Stimulated activated CD8-positive, alpha-beta memory T cell treated with anti-CD3 and anti-CD28 coated beads, Interleukin-15, amount 100 ng/mL, for 48 hours (primary cell): ENCODE measurements around the gene ARHGAP42.
"Not testable (repeated sequence)": the region's sequence is repeated elsewhere in the genome, so short reads cannot be mapped to it uniquely, and the experiment has no call there.

Experiments used
- DNase-seq, 2 donors: peaks; one replicate each; pipeline ENCODE4 v3.0.0-alpha.2; 2020; ENCODE audit warnings: low read depth in 2 of 2

ARHGAP42 gene

GRCh38 chr11:100687054-100687629 lies at the start of gene ARHGAP42:
Gene ARHGAP42 (plus strand): TSS chr11:100687288. CDS start chr11:100687679, 391 bp downstream.
- DNase-seq = peak in 1 of 2 donors; percentile 26

DNA sequence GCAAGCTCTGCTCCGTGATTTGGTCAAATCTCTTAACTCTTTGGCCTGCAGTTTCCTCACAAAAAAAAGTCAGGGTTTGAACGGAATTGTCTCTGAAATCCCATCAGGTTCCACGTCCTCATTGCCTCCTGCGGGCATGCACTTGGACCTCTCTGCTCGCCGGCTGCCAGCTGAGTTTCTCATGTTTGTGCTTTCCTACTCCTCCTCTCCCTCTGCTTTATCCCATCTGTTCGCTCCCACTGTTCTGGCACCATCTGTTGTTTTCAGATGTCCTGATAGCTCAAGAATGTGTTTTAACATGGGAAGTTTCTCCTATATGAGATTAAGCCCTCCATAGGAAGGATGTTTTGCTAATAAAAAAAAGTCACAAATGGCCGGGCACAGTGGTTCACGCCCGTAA lies 49.4 kb upstream of the ARHGAP42 start:
- DNase-seq = no peak

GRCh38 chr11:100638648-100639047 lies 48.4 kb upstream of the ARHGAP42 start:
- DNase-seq = no peak

DNA sequence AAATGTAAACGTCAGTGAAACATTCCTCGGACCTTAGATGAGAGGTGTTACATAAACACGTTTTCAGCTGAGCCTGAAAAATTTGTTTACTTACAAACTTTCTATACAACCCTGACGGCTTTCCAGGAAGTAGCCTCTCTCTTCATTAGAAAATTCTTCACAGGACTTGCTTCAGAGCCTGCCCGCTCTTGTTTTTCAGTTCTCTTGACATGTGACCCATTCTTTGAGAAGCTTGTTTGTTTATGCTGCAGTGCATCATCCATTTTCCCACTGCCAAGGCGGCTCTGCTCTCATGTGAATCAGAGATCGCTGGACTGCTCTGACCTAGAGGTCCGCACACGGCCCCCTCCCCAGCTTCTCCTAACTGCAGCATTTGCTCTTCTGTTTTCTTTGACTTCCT lies 47.9 kb upstream of the ARHGAP42 start:
- DNase-seq = no peak

- DNase-seq = no peak
Measured at GRCh38 chr11:100640071-100640470, 47.0 kb upstream of the ARHGAP42 start.

- no peak for DNase-seq
Measured at GRCh38 chr11:100640646-100641045, 46.4 kb upstream of the ARHGAP42 start.

DNA sequence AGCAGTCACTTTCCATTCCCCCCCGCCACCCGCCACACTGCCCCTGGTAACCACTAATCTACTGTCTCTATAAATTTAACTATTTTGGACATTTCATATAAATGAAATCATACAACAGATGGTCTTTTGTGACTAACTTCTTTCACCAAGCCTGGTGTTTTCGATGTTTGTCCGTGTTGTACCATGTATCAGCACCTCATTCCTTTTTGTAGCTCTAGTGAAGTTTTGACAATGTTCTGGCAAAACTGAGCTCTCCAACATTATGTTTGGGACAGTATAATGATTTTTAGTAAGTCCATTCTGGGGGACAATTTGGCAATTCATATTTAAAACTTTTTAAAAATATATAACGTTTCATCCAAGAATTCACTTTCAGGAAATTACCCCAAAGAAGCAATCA lies 45.6 kb upstream of the ARHGAP42 start:
- no peak for DNase-seq

GRCh38 chr11:100646545-100646944 lies 40.5 kb upstream of the ARHGAP42 start:
- DNase-seq = no peak

DNA sequence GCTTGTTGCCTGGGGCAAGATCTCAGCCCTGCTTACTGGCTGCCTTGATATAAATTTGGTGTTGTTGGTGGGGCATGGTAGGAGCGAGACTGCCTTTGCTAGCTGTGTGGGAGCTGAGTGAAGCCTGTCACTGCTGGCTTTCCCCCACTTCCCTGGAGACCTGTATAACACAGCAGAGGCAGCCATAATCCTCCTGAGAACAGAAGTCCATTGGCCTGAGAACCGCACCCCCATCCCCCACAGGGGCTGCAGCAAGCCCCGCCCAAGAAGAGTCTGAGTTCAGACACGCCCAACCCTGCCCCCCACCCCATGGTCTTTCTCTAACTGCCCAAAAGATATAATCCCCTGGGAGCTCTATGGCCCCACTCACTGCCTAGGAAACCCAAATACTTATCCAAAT lies 39.2 kb upstream of the ARHGAP42 start:
- DNase-seq = no peak

- DNase-seq = no peak
Measured at GRCh38 chr11:100663583-100663982, 23.5 kb upstream of the ARHGAP42 start.

GRCh38 chr11:100663996-100664395 lies 23.1 kb upstream of the ARHGAP42 start:
- DNase-seq = no peak

- DNase-seq = not testable (repeated sequence)
Measured at GRCh38 chr11:100666816-100667215, 20.3 kb upstream of the ARHGAP42 start.

GRCh38 chr11:100667449-100667848 lies 19.6 kb upstream of the ARHGAP42 start:
- no peak for DNase-seq

DNA sequence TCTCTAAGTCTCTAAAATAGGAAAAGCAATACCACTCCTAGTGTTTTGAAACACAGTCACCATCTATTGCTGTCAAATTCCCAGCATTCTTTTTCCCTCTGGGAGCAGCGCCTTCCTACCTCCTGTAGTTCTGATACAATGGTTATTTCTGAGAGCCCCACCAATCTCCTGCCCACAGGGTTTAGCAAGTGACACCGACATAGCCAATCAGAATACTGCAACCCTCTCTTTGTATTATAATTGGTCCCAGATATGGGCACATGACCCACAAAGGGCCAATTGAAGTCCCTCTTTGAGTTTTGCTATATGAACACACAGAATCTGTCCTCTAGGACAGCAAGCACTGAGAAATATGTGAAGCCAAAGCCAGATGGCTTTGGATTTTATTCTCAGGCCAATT lies 16.9 kb upstream of the ARHGAP42 start:
- DNase-seq = no peak

DNA sequence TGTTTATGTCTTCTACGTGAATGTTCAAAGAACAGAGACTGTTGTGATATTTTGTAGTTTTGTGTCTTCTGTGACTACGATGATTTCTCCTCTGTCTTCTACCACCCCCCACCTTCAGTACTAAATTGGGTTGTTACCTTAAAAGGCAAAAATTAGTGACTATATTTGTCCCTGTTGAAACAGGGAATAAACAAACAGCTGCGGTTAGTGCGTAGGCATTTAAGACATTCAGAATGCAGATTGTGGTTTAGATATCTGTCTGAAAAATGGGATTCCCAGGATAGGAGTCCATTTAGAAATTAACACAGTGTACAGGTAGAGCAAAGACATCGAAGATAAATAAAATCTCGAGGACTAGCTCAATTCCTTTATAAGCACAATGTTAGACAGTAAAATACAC lies 15.6 kb upstream of the ARHGAP42 start:
- DNase-seq = no peak

- DNase-seq = no peak
Measured at GRCh38 chr11:100672498-100673033, 14.5 kb upstream of the ARHGAP42 start.

DNA sequence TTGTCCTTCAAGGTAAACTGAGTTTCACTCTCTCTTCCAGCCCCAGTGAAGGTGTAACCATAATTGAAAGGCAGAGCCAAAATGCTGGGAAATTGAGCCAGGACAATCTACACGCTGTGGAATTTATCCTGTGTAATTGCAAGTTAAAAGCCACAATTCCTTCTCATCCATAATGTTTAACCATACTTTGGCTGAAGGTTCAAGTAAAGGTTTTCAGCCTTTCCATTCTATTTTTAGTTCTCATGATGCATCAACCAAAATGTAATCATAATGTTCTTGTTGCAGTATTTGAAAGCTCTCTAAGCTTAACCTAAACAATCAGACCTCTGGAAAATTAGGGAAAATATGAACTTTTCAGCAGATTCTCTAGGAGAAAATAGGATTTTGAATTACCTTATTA lies 14.0 kb upstream of the ARHGAP42 start:
- no peak for DNase-seq

- no peak for DNase-seq
Measured at GRCh38 chr11:100674212-100674611, 12.9 kb upstream of the ARHGAP42 start.

- no peak for DNase-seq
Measured at GRCh38 chr11:100675115-100675650, 11.9 kb upstream of the ARHGAP42 start.

DNA sequence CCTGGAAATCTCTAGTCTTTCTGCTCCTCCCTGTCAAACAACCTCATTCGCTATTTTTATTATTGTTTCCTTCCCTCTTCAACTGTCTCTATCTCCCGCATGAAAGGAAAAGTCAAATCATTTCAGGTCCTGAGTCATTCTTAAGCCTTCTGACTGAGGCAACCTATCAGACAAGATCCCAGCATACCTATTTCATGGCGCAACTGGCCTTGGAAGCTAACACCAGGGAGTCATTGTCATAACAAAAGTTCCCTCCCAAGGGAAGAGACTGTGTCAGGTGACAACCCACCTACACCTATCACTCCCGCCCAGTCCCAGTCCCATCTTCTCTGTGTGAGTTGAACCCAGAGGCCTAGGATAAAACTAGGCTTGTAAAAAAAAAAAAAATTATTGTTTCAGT lies 10.2 kb upstream of the ARHGAP42 start:
- no peak for DNase-seq

DNA sequence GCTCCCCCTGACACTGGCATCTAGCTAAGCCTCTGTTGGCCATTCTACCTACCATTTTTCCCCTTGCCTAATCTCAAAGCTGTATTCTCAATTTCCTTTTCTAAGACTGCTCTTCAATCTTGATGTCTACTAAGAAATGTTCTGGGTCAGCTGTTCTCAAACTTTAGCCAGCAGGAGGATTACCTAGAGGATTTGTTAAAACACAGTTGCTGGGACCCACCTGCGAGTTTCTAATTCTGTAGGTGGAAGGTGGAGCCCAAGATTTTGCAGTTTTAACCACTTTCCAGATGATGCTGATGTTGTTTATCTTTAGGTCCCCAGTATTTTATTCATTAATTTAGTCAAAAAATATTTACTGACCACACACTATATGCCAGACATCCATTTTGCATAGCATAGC lies 9.3 kb upstream of the ARHGAP42 start:
- DNase-seq = no peak

DNA sequence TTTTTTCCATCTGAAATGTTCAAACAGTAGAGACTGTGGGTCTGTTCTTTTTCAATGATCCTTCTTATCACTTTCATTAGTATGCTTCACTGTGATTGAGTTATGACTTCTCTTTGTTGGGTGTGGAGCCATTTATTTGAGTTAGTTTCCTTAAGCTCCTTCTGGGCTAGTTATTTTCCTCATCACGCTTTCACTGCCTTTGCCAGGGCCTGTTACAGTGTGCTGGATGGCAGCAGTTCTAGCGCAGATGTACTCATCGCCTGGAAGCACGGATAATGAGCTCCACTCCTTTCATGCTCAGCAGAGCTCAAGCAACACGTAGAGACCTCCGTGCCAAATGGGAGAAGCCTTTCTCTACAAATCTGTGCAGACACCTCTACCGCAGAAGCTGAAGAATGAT lies 7.0 kb upstream of the ARHGAP42 start:
- no peak for DNase-seq

GRCh38 chr11:100681064-100681502 lies 6.0 kb upstream of the ARHGAP42 start:
- no peak for DNase-seq
